ENCODE data around the gene MYH16. TPM values are rescaled to one million over a fixed set of nuclear protein-coding genes. Genes with fewer than 3 reads are reported as not detected.
A peak's percentile ranks its signal among the peaks of the same experiment; 100 is the strongest.

MYH16 gene
- total and polyA plus RNA-seq, 9 of the 15 experiments (the other 6 are each of a cell fraction or from before 2014, with no cell fraction given), result 0.09 TPM; not detected in 8

DNA sequence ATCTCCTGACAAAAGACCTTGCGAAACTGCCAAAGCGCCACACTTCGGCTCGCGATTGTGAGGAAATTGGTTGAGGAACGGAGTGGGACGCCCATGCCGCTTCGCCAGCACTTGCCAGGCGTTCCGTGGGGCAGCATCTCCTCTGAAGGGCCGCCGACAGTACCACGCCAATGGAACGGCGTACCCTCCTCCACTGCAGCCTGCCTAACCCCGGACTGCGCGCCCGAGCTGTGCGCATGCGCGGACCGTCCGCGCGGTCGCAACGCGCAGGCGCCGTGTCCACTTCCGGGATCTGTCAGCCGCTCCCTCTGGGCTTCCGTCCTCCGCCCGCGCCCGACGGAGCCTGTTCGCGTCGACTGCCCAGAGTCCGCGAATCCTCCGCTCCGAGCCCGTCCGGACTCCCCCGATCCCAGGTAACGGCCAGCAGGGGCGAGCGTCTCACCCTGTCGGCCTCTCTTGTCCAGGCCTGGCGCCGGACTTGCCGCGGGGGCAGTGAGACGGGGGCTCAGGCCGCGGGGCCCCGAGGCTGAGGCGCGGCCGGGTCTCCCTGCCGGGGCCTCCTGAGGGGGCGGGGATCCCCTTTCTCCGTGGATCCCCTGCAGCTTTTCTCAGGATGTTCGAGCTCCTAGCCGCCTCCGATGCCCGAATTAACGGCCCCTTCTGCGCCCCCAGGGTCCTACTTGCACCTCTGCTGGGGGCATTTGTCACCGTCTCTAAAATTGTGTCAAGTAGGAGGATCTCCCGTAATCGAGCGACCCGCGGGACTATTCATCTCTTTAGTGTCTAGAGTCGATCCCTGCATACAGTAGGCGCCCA is 53.2 kb downstream of the MYH16 start, which contains the start of gene ARPC1A (continued):
- TF ChIP-seq ZNF318 (IDR thresholded peaks at IDR 0.05; ENCODE audit: borderline replicate concordance in 1 of 2, low read depth in 1 of 2) (no peak), POU5F1 (IDR thresholded peaks at IDR 0.05; ENCODE audit: borderline replicate concordance, low read depth, low read length, partially characterized antibody) (peak; percentile 95), HDAC2 (IDR thresholded peaks at IDR 0.05) (no peak), NBN (IDR thresholded peaks at IDR 0.05; ENCODE audit: low read depth) (peak; percentile 55; the same call in 1 of the 2 replicates), ZNF785 (CRISPR knock-in tag; IDR thresholded peaks at IDR 0.05) (no peak), ZNF830 (CRISPR knock-in tag; IDR thresholded peaks at IDR 0.05) (no peak), ZNF583 (CRISPR knock-in tag; IDR thresholded peaks at IDR 0.05) (no peak), SMAD3 (CRISPR knock-in tag; conservative IDR thresholded peaks at IDR 0.05) (no peak), ZNF431 (CRISPR knock-in tag; IDR thresholded peaks at IDR 0.05) (no peak), NFE2L1 (tag; IDR thresholded peaks at IDR 0.05; ENCODE audit: borderline replicate concordance, low read depth) (no peak), ZMIZ1 (IDR thresholded peaks at IDR 0.05; ENCODE audit: low read depth in 2 of 2, low read length in 2 of 2) (peak in 1 of 2 experiments; percentile 66; a peak in 1 of 4 replicates), SRSF1 (IDR thresholded peaks at IDR 0.05; ENCODE audit: low read depth, low read length) (no peak), ZNF561 (CRISPR knock-in tag; conservative IDR thresholded peaks at IDR 0.05) (no peak), NFE2 (IDR thresholded peaks at IDR 0.05; ENCODE audit: low read depth) (peak; percentile 22; the same call in 1 of the 2 replicates), ZNF12 (CRISPR knock-in tag; IDR thresholded peaks at IDR 0.05) (no peak), NFATC3 (IDR thresholded peaks at IDR 0.05) (peak; percentile 98), GABPA (tag; conservative IDR thresholded peaks at IDR 0.05; ENCODE audit: low read depth) (peak; percentile 87)

Data from K562 (cell line).